ENCODE measurements around the gene TDRD3. TPM values are rescaled to one million over a fixed set of nuclear protein-coding genes. Genes with fewer than 3 reads are reported as not detected.

TDRD3 gene
- 10 to 100 TPM; 15.9 to 18.9 TPM for total RNA-seq

GRCh38 chr13:60396783-60397703, at the start of gene TDRD3:
Gene TDRD3 (plus strand): TSS chr13:60397220. CDS start chr13:60397365, 145 bp downstream.
- H3K4me3 Mint-ChIP-seq = peak within 1 kb of the TSS; percentile 95 to 97
- H3K27me3 Mint-ChIP-seq (ENCODE audit: low read depth) = no peaks in the 10 kb centered on the region
- DNase-seq (peak; percentile 81 to 86), ATAC-seq (replicated peaks in 1 of 2) (peak; percentile 75 to 77)
- H3K9me3 Mint-ChIP-seq = no peaks in the 10 kb centered on the region
- H3K27ac Mint-ChIP-seq = peak within 1 kb of the TSS; percentile 95
- H3K4me1 Mint-ChIP-seq (ENCODE audit: low read depth) = peaks cover 39% of the 10 kb centered on the region
- H3K36me3 Mint-ChIP-seq (ENCODE audit: insufficient read depth in 2 of 2) = peaks cover 0 to 5% of the 10 kb centered on the region in 2 donors

GRCh38 chr13:60347690-60348089, 49.3 kb upstream of the TDRD3 start:
- peaks cover 0 to 2% of the 10 kb centered on the region in 2 donors for H3K9me3 Mint-ChIP-seq
- DNase-seq (no peak), ATAC-seq (replicated peaks in 1 of 2) (no peak)
- no peak overlapping the region for H3K4me3 Mint-ChIP-seq
- no peaks in the 10 kb centered on the region for H3K36me3 Mint-ChIP-seq (ENCODE audit: insufficient read depth in 2 of 2)
- no peak overlapping the region for H3K27ac Mint-ChIP-seq
- no peaks in the 10 kb centered on the region for H3K4me1 Mint-ChIP-seq (ENCODE audit: low read depth)
- H3K27me3 Mint-ChIP-seq (ENCODE audit: low read depth) = peaks cover 39% of the 10 kb centered on the region

- ATAC-seq (replicated peaks in 1 of 2) = no peak
- Mint-ChIP-seq H3K9me3 (peaks cover 0 to 2% of the 10 kb centered on the region in 2 donors), H3K36me3 (ENCODE audit: insufficient read depth in 2 of 2) (no peaks in the 10 kb centered on the region), H3K4me3 (no peak overlapping the region), H3K27ac (no peak overlapping the region), H3K27me3 (ENCODE audit: low read depth) (peaks cover 41% of the 10 kb centered on the region), H3K4me1 (ENCODE audit: low read depth) (no peaks in the 10 kb centered on the region)
- no peak for DNase-seq
These were observed 48.9 kb upstream of the TDRD3 start for GRCh38 chr13:60348097-60348496.

- Mint-ChIP-seq H3K9me3 (peaks cover 0 to 4% of the 10 kb centered on the region in 2 donors), H3K4me3 (no peak overlapping the region), H3K27ac (no peak overlapping the region), H3K4me1 (ENCODE audit: low read depth) (no peaks in the 10 kb centered on the region), H3K27me3 (ENCODE audit: low read depth) (peaks cover 41% of the 10 kb centered on the region), H3K36me3 (ENCODE audit: insufficient read depth in 2 of 2) (no peaks in the 10 kb centered on the region)
- ATAC-seq (replicated peaks in 1 of 2) (no peak), DNase-seq (no peak)
These were observed 45.7 kb upstream of the TDRD3 start for GRCh38 chr13:60351326-60351725.

- Mint-ChIP-seq H3K4me1 (ENCODE audit: low read depth) (no peaks in the 10 kb centered on the region), H3K27me3 (ENCODE audit: low read depth) (peaks cover 41% of the 10 kb centered on the region), H3K4me3 (no peak overlapping the region), H3K27ac (no peak overlapping the region), H3K36me3 (ENCODE audit: insufficient read depth in 2 of 2) (no peaks in the 10 kb centered on the region), H3K9me3 (peaks cover 0 to 4% of the 10 kb centered on the region in 2 donors)
- ATAC-seq (replicated peaks in 1 of 2) (no peak), DNase-seq (no peak)
These were observed 45.0 kb upstream of the TDRD3 start for GRCh38 chr13:60351855-60352615.

- Mint-ChIP-seq H3K4me3 (no peak overlapping the region), H3K4me1 (ENCODE audit: low read depth) (no peaks in the 10 kb centered on the region), H3K27ac (no peak overlapping the region), H3K9me3 (peaks cover 0 to 4% of the 10 kb centered on the region in 2 donors), H3K27me3 (ENCODE audit: low read depth) (peaks cover 40% of the 10 kb centered on the region), H3K36me3 (ENCODE audit: insufficient read depth in 2 of 2) (no peaks in the 10 kb centered on the region)
- ATAC-seq (replicated peaks in 1 of 2) (no peak), DNase-seq (no peak)
These were observed 44.4 kb upstream of the TDRD3 start for GRCh38 chr13:60352644-60353043.

GRCh38 chr13:60355056-60355455, 42.0 kb upstream of the TDRD3 start:
- H3K4me3 Mint-ChIP-seq = no peak overlapping the region
- no peak for DNase-seq
- no peaks in the 10 kb centered on the region for H3K36me3 Mint-ChIP-seq (ENCODE audit: insufficient read depth in 2 of 2)
- peaks cover 0 to 4% of the 10 kb centered on the region in 2 donors for H3K9me3 Mint-ChIP-seq
- no peaks in the 10 kb centered on the region for H3K4me1 Mint-ChIP-seq (ENCODE audit: low read depth)
- H3K27ac Mint-ChIP-seq = no peak overlapping the region
- ATAC-seq (replicated peaks in 1 of 2) = no peak
- H3K27me3 Mint-ChIP-seq (ENCODE audit: low read depth) = peaks cover 20% of the 10 kb centered on the region

GRCh38 chr13:60356970-60357369, 40.0 kb upstream of the TDRD3 start:
- peaks cover 0 to 4% of the 10 kb centered on the region in 2 donors for H3K9me3 Mint-ChIP-seq
- no peak for DNase-seq
- ATAC-seq (replicated peaks in 1 of 2) = no peak
- H3K36me3 Mint-ChIP-seq (ENCODE audit: insufficient read depth in 2 of 2) = no peaks in the 10 kb centered on the region
- H3K4me1 Mint-ChIP-seq (ENCODE audit: low read depth) = no peaks in the 10 kb centered on the region
- H3K27ac Mint-ChIP-seq = no peak overlapping the region
- peaks cover 24% of the 10 kb centered on the region for H3K27me3 Mint-ChIP-seq (ENCODE audit: low read depth)
- no peak overlapping the region for H3K4me3 Mint-ChIP-seq

- Mint-ChIP-seq H3K36me3 (ENCODE audit: insufficient read depth in 2 of 2) (no peaks in the 10 kb centered on the region), H3K9me3 (peaks cover 0 to 2% of the 10 kb centered on the region in 2 donors), H3K27me3 (ENCODE audit: low read depth) (peaks cover 20% of the 10 kb centered on the region), H3K4me3 (no peak overlapping the region), H3K27ac (no peak overlapping the region), H3K4me1 (ENCODE audit: low read depth) (no peaks in the 10 kb centered on the region)
- DNase-seq (no peak), ATAC-seq (replicated peaks in 1 of 2) (no peak)
These were observed 38.6 kb upstream of the TDRD3 start for GRCh38 chr13:60358453-60358852.

- no peak overlapping the region for H3K27ac Mint-ChIP-seq
- H3K4me3 Mint-ChIP-seq = no peak overlapping the region
- DNase-seq = no peak
- H3K9me3 Mint-ChIP-seq = peaks cover 2 to 3% of the 10 kb centered on the region in 2 donors
- H3K36me3 Mint-ChIP-seq (ENCODE audit: insufficient read depth in 2 of 2) = no peaks in the 10 kb centered on the region
- no peak for ATAC-seq (replicated peaks in 1 of 2)
- H3K4me1 Mint-ChIP-seq (ENCODE audit: low read depth) = no peaks in the 10 kb centered on the region
- H3K27me3 Mint-ChIP-seq (ENCODE audit: low read depth) = peaks cover 17% of the 10 kb centered on the region
These were observed 33.7 kb upstream of the TDRD3 start for GRCh38 chr13:60363288-60363687.

- H3K27me3 Mint-ChIP-seq (ENCODE audit: low read depth) = no peaks in the 10 kb centered on the region
- peaks cover 2 to 3% of the 10 kb centered on the region in 2 donors for H3K9me3 Mint-ChIP-seq
- DNase-seq = no peak
- no peak overlapping the region for H3K27ac Mint-ChIP-seq
- H3K36me3 Mint-ChIP-seq (ENCODE audit: insufficient read depth in 2 of 2) = no peaks in the 10 kb centered on the region
- H3K4me3 Mint-ChIP-seq = no peak overlapping the region
- H3K4me1 Mint-ChIP-seq (ENCODE audit: low read depth) = no peaks in the 10 kb centered on the region
- ATAC-seq (replicated peaks in 1 of 2) = no peak
These were observed 27.8 kb upstream of the TDRD3 start for GRCh38 chr13:60369242-60369641.

GRCh38 chr13:60370343-60370742, 26.7 kb upstream of the TDRD3 start:
- Mint-ChIP-seq H3K27ac (no peak overlapping the region), H3K9me3 (peaks cover 2 to 3% of the 10 kb centered on the region in 2 donors), H3K36me3 (ENCODE audit: insufficient read depth in 2 of 2) (no peaks in the 10 kb centered on the region), H3K27me3 (ENCODE audit: low read depth) (no peaks in the 10 kb centered on the region), H3K4me3 (no peak overlapping the region), H3K4me1 (ENCODE audit: low read depth) (no peaks in the 10 kb centered on the region)
- ATAC-seq (replicated peaks in 1 of 2) (no peak), DNase-seq (peak in 1 of 2 donors; percentile 11)

- ATAC-seq (replicated peaks in 1 of 2) (no peak), DNase-seq (no peak)
- Mint-ChIP-seq H3K27ac (no peak overlapping the region), H3K4me1 (ENCODE audit: low read depth) (no peaks in the 10 kb centered on the region), H3K27me3 (ENCODE audit: low read depth) (no peaks in the 10 kb centered on the region), H3K9me3 (peaks cover 2 to 3% of the 10 kb centered on the region in 2 donors), H3K36me3 (ENCODE audit: insufficient read depth in 2 of 2) (no peaks in the 10 kb centered on the region), H3K4me3 (no peak overlapping the region)
These were observed 24.9 kb upstream of the TDRD3 start for GRCh38 chr13:60372141-60372540.
